Ovary (tissue), 9 donors: ENCODE results near the gene SOX3. TPM values are rescaled to one million over a fixed set of nuclear protein-coding genes. Genes with fewer than 3 reads are reported as not detected.

Experiments used
- DNase-seq, 5 donors: peaks; one replicate each; pipeline ENCODE4 v3.0.0-alpha.2; 2019 to 2020
- H3K27ac ChIP-seq, 2 donors: fragments of 200-600 bp; one replicate each; pipeline versions ENCODE4 v1.5.1 to v1.8.0; 2019 to 2022
- H3K27me3 ChIP-seq: fragments of 200-600 bp; one replicate; pipeline ENCODE4 v1.8.0; 2022
- H3K36me3 ChIP-seq: fragments of 200-600 bp; sonication (generic); one replicate; pipeline ENCODE4 v1.5.1; 2019
- H3K4me1 ChIP-seq: one replicate; pipeline ENCODE4 v1.8.1; 2013; ENCODE audit warnings: mild to moderate bottlenecking, moderate library complexity; ENCODE audit not compliant: insufficient read depth
- H3K4me3 ChIP-seq: fragments of 200-600 bp; sonication (generic); one replicate; pipeline ENCODE4 v1.5.1; 2017
- H3K9me3 ChIP-seq, 2 donors: fragments of 200-600 bp in 1 of 2; sonication (generic) in 1 of 2; one replicate each; pipeline versions ENCODE4 v1.5.1 to v1.8.1; 2013 to 2019; ENCODE audit warnings: mild to moderate bottlenecking in 1 of 2, moderate library complexity in 1 of 2
- CTCF ChIP-seq, 3 donors: fragments of 450-650 bp in 2 of 3; fragments of 200-600 bp in 1 of 3; IDR thresholded peaks; one replicate each; pipeline versions ENCODE4 v1.5.1 to v1.8.0; 2016 to 2022; ENCODE audit warnings: antibody characterized with exemption in 3 of 3, mild to moderate bottlenecking in 1 of 3
- EP300 ChIP-seq: sonication (generic); formaldehyde crosslinking; IDR thresholded peaks from one replicate; pipeline ENCODE4 v1.6.1; 2017; ENCODE audit warnings: antibody characterized with exemption
- POLR2A ChIP-seq: fragments of 450-650 bp; IDR thresholded peaks from one replicate; pipeline ENCODE4 v1.6.1; 2017; ENCODE audit warnings: antibody characterized with exemption, mild to moderate bottlenecking, moderate library complexity
- WGBS, 3 donors: extraction: QIAGEN DNeasy Blood & Tissue Kit in 1 of 3; methylation state at CpG; one replicate each; pipeline versions ENCODE4 v1.1.5 to v1.1.7; 2013 to 2017; 5-methylcytosine and 5-hydroxymethylcytosine counted together
- intact Hi-C, 4 donors: fragments of 100-400 bp; cut with DNase I; formaldehyde crosslinking; loops; one replicate each; pipeline versions ENCODE4 v1.11.0 to v1.15.1; 2022 to 2023
- polyA plus RNA-seq, 2 donors: library from polyadenylated mRNA; stranded (reverse); fragments of 200-250 nt in 1 of 2; fragments of 350-450 nt in 1 of 2; fragmentation: Illumina TruSeq in 1 of 2; extraction: RNeasy Lipid Tissue Mini Kit (QIAGEN cat#74804) in 1 of 2; gene quantifications; one replicate each; pipeline ENCODE4 v1.2.3, GENCODE V29; 2013 to 2014
- total RNA-seq, 7 donors: library from RNA; depleted of rRNA in 2 of 7; stranded (reverse); fragments of >200 nt in 2 of 7; fragmentation: NEBNext Ultra II Directional in 3 of 7; extraction: Animal tissue kit (Norgen Biotek cat#: 25700) in 3 of 7; gene quantifications; one replicate each; pipeline versions ENCODE4 v1.1.0 to v1.2.4, GENCODE V29; 2016 to 2023
- donor health status: DM: no; HTN: no; CAD: no; lungs with moderate emphysema.
- donor health status: DM: no; HTN: no; CAD: no.
- donor health status: Bipolar disorder and iron deficiency.
- donor health status: DM: yes; HTN: yes; CAD: no.
- donor health status: DM: no; HTN: no; CAD: no.
- donor health status: DM: yes; HTN: yes; CAD: no.

The SOX3 gene
- total and polyA plus RNA-seq, 9 donors: 0.04 to 9.7 (median 1.2) TPM; not detected in 3

- Histone ChIP-seq H3K4me1 (no peaks in the 10 kb centered on the region), H3K9me3 (no peaks in the 10 kb centered on the region), H3K27ac (no peak overlapping the region), H3K27me3 (no peaks in the 10 kb centered on the region), H3K36me3 (no peaks in the 10 kb centered on the region), H3K4me3 (no peak overlapping the region)
- DNase-seq: no peak
- intact Hi-C loops: no loop called here
- TF ChIP-seq CTCF (IDR thresholded peaks at IDR 0.05): no peak
- TF ChIP-seq POLR2A: no peak
- no peak for TF ChIP-seq EP300
- 19 to 31% (median 24%) methylated on average over 2 of the region's 2 CpGs for WGBS, 3 donors
Observed at GRCh38 chrX:140524556-140524955, 19.7 kb upstream of the SOX3 start.

GRCh38 chrX:140521393-140521792 is 16.5 kb upstream of the SOX3 start:
- Histone ChIP-seq H3K27ac (no peak overlapping the region), H3K9me3 (no peaks in the 10 kb centered on the region), H3K27me3 (no peaks in the 10 kb centered on the region), H3K4me3 (no peak overlapping the region), H3K36me3 (no peaks in the 10 kb centered on the region), H3K4me1 (no peaks in the 10 kb centered on the region)
- intact Hi-C loops: no loop called here
- TF ChIP-seq CTCF (IDR thresholded peaks at IDR 0.05): no peak
- DNase-seq: no peak
- WGBS, 3 donors: 34 to 43% (median 39%) methylated on average over 5 of the region's 5 CpGs

- TF ChIP-seq POLR2A (no peak), CTCF (IDR thresholded peaks at IDR 0.05) (no peak), EP300 (no peak)
- H3K27me3 ChIP-seq: no peaks in the 10 kb centered on the region
- H3K9me3 ChIP-seq: no peaks in the 10 kb centered on the region
- no peaks in the 10 kb centered on the region for H3K4me1 ChIP-seq
- 71 to 77% (median 76%) methylated on average over 1 of the region's 1 CpG for WGBS, 3 donors
- H3K4me3 ChIP-seq: no peak overlapping the region
- no peak for DNase-seq
- H3K27ac ChIP-seq: no peak overlapping the region
- intact Hi-C loops: no loop called here
- H3K36me3 ChIP-seq: no peaks in the 10 kb centered on the region
Observed at GRCh38 chrX:140514554-140514953, 9.7 kb upstream of the SOX3 start.

- Histone ChIP-seq H3K36me3 (no peaks in the 10 kb centered on the region), H3K27ac (no peak overlapping the region), H3K27me3 (no peaks in the 10 kb centered on the region), H3K9me3 (no peaks in the 10 kb centered on the region), H3K4me3 (no peak overlapping the region), H3K4me1 (no peaks in the 10 kb centered on the region)
- WGBS, 3 donors: 31 to 34% (median 34%) methylated on average over 42 of the region's 42 CpGs
- TF ChIP-seq POLR2A (no peak), CTCF (IDR thresholded peaks at IDR 0.05) (no peak), EP300 (no peak)
- intact Hi-C loops: no loop called here
- no peak for DNase-seq
Observed at GRCh38 chrX:140510895-140511295, 6.0 kb upstream of the SOX3 start.

GRCh38 chrX:140510306-140510676 is 5.4 kb upstream of the SOX3 start:
- Histone ChIP-seq H3K4me1 (no peaks in the 10 kb centered on the region), H3K27me3 (no peaks in the 10 kb centered on the region), H3K27ac (no peak overlapping the region), H3K4me3 (no peak overlapping the region), H3K9me3 (no peaks in the 10 kb centered on the region), H3K36me3 (no peaks in the 10 kb centered on the region)
- TF ChIP-seq CTCF (IDR thresholded peaks at IDR 0.05): no peak
- TF ChIP-seq POLR2A: no peak
- no peak for TF ChIP-seq EP300
- 25 to 30% (median 26%) methylated on average over 12 of the region's 12 CpGs for WGBS, 3 donors
- intact Hi-C loops: no loop called here
- DNase-seq: no peak
